Measurements from ENCODE around the gene COMMD7. TPM values are rescaled to one million over a fixed set of nuclear protein-coding genes. Genes with fewer than 3 reads are reported as not detected.

The COMMD7 gene
- total and polyA plus RNA-seq, 2 of the 4 experiments (the other 2 are of a cell fraction) = 51.8 to 67.5 TPM

DNA sequence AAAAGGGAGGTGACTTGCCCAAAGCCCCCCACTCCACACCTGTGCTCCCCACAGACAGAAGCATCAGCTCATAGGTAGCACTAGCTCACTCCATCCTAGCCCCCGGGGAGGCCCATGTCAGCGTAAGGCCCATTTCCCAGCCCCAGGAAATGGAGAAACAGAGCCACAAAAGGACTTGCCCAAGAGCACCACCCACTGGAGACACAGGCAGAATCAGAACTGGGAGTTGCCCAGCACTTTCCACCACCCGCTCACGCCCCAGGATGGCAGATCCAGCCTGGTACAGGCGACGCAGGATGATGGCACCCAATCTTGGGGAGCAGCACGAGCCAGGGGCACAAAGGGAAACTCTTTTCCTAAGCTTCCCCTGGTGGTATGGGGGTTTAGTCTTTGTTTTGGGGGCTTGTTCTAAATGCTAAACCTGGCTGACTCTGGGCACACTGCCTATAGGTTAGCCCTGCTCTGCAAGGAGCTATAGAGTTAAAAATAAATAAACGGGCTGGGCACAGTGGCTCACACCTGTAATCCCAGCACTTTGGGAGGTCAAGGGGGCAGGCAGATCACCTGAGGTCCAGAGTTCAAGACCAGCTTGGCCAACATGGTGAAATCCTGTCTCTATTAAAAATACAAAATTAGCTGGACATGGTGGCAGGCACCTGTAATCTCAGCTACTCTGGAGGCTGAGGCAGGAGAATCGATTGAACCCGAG lies 81.3 kb downstream of the COMMD7 start (continued):
- TF ChIP-seq, protein P1, sequence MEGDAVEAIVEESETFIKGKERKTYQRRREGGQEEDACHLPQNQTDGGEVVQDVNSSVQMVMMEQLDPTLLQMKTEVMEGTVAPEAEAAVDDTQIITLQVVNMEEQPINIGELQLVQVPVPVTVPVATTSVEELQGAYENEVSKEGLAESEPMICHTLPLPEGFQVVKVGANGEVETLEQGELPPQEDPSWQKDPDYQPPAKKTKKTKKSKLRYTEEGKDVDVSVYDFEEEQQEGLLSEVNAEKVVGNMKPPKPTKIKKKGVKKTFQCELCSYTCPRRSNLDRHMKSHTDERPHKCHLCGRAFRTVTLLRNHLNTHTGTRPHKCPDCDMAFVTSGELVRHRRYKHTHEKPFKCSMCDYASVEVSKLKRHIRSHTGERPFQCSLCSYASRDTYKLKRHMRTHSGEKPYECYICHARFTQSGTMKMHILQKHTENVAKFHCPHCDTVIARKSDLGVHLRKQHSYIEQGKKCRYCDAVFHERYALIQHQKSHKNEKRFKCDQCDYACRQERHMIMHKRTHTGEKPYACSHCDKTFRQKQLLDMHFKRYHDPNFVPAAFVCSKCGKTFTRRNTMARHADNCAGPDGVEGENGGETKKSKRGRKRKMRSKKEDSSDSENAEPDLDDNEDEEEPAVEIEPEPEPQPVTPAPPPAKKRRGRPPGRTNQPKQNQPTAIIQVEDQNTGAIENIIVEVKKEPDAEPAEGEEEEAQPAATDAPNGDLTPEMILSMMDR (conservative IDR thresholded peaks at IDR 0.05; ENCODE audit: low read depth, low read length) = no peak

DNA sequence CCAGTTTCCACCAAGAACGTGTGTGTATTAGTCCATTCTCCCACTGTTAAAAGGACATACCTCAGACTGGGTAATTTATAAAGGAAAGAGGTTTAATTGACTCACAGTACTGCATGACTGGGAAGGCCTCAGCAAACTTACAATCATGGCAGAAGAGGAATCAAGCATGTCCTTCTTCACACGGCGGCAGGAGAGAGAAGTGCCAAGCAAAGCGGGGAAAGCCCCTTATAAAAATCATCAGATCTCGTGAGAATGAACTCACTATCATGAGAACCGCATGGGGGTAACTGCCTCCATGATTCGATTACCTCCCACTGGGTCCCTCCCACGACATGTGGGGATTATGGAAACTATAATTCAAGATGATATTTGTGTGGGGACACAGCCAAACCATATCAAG lies 82.6 kb downstream of the COMMD7 start:
- no peaks in the 10 kb centered on the region for H3K4me1 ChIP-seq (ENCODE audit: control insufficient read depth, insufficient read depth, low read length)
- no peaks in the 10 kb centered on the region for H3K9me1 ChIP-seq (ENCODE audit: insufficient read depth, low read length)
- no peaks in the 10 kb centered on the region for H3K79me1 ChIP-seq (ENCODE audit: low read depth in 1 of 2, low read length in 2 of 2)
- no peak overlapping the region for H3K14ac ChIP-seq (replicated peaks; ENCODE audit: low read depth, low read length)
- no peaks in the 10 kb centered on the region; the same call in 1 of the 2 replicates for H3K27me3 ChIP-seq (ENCODE audit: control insufficient read depth, insufficient read depth, low read length)
- no peak overlapping the region for H4K8ac ChIP-seq (ENCODE audit: low read depth in 2 of 2, low read length in 2 of 2)
- H4K5ac ChIP-seq (ENCODE audit: low read depth, low read length) = no peak overlapping the region
- no peak overlapping the region for H4K91ac ChIP-seq (ENCODE audit: insufficient read depth, low read depth, low read length)
- ChIA-PET CTCF (no interaction called here), POLR2A (ENCODE audit: unreplicated experiment) (no interaction called here)
- WGBS, 2 experiments (ENCODE audit: extremely low coverage in 2 of 2, insufficient read length in 1 of 2) = no CpG with 5 or more reads among the region's 8 CpGs
- H3K9ac ChIP-seq (ENCODE audit: low read depth, low read length) = no peak overlapping the region
- DNase-seq = no peak
- H3K4me2 ChIP-seq (ENCODE audit: low read depth, low read length) = no peak overlapping the region
- no peak overlapping the region for H2BK120ac ChIP-seq (ENCODE audit: low read depth, low read length)
- no peak overlapping the region for H3K56ac ChIP-seq (ENCODE audit: extremely low read depth, insufficient read depth, low read length)
- H3K36me3 ChIP-seq (ENCODE audit: control insufficient read depth, insufficient read depth, low read length) = no peaks in the 10 kb centered on the region
- H2AK9ac ChIP-seq (replicated peaks; ENCODE audit: low read depth, low read length, poor library complexity) = no peak overlapping the region
- no peak overlapping the region for H3K4me3 ChIP-seq (ENCODE audit: insufficient read depth, low read depth, low read length)
- H3K27ac ChIP-seq (ENCODE audit: insufficient read depth, low read length) = no peak overlapping the region
- intact Hi-C loops (cut with micrococcal nuclease) = loop anchor here (5.0 kb wide), 1 partner anchor 743 kb away; no protein-coding TSS in a partner anchor
- no peak overlapping the region for H2BK5ac ChIP-seq (ENCODE audit: low read depth, low read length, poor library complexity, severe bottlenecking)
- H3K9me3 ChIP-seq (ENCODE audit: control insufficient read depth, insufficient read depth, low read length) = no peaks in the 10 kb centered on the region
- no peak overlapping the region for H3K18ac ChIP-seq (ENCODE audit: low read depth, low read length)
- H2AFZ ChIP-seq (replicated peaks; ENCODE audit: low read length, poor library complexity) = no peak overlapping the region
- dilution Hi-C loops (cut with HindIII; ENCODE audit: low sequenced_read_pairs, unreplicated experiment) = no loop called here
- H2BK20ac ChIP-seq (ENCODE audit: low read depth, low read length) = no peak overlapping the region
- no peak for TF ChIP-seq MXI1 (IDR thresholded peaks at IDR 0.05; ENCODE audit: borderline replicate concordance, low read depth, low read length)
- no peak for TF ChIP-seq CEBPB (IDR thresholded peaks at IDR 0.05; ENCODE audit: low read depth, low read length)
- TF ChIP-seq SMC3 (IDR thresholded peaks at IDR 0.05; ENCODE audit: low read depth, low read length) = no peak
- TF ChIP-seq, protein P2, sequence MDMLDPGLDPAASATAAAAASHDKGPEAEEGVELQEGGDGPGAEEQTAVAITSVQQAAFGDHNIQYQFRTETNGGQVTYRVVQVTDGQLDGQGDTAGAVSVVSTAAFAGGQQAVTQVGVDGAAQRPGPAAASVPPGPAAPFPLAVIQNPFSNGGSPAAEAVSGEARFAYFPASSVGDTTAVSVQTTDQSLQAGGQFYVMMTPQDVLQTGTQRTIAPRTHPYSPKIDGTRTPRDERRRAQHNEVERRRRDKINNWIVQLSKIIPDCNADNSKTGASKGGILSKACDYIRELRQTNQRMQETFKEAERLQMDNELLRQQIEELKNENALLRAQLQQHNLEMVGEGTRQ (IDR thresholded peaks at IDR 0.05; ENCODE audit: low read depth, low read length) = no peak
- no peak for TF ChIP-seq MAZ (IDR thresholded peaks at IDR 0.05; ENCODE audit: borderline replicate concordance, low read depth, low read length)
- TF ChIP-seq RCOR1 (IDR thresholded peaks at IDR 0.05; ENCODE audit: insufficient replicate concordance, low read length) = no peak
- no peak for TF ChIP-seq POLR2A (IDR thresholded peaks at IDR 0.05; ENCODE audit: low read depth, low read length)
- no peak for TF ChIP-seq FOS (IDR thresholded peaks at IDR 0.05; ENCODE audit: low read depth, low read length)
- TF ChIP-seq, protein P1 (conservative IDR thresholded peaks at IDR 0.05; ENCODE audit: low read depth, low read length) = no peak
- no peak for TF ChIP-seq NFE2L2 (IDR thresholded peaks at IDR 0.05; ENCODE audit: low read depth, low read length)
- H2BK15ac ChIP-seq (ENCODE audit: low read depth, low read length) = no peak overlapping the region
- no peaks in the 10 kb centered on the region for H4K20me1 ChIP-seq (ENCODE audit: insufficient read depth, low read length)
- H3K4ac ChIP-seq (ENCODE audit: low read depth, low read length) = no peak overlapping the region
- H3K23ac ChIP-seq (ENCODE audit: low read depth, low read length) = no peak overlapping the region
- in situ Hi-C loops (cut with MboI; ENCODE audit: low sequenced_read_pairs) = loop anchor here (25.0 kb wide), 1 partner anchor 823 kb away; the partner anchor contains the start of gene FOXS1
- ATAC-seq (ENCODE audit: low read depth) = no peak
- no peak overlapping the region for H2AK5ac ChIP-seq (ENCODE audit: low read depth, low read length)
- BruUV-seq (replicated peaks) = no TSS peak

Data from IMR-90 (cell line).